GM10266 (cell line): Measurements from ENCODE around the gene PCYT2.

Experiments used
- DNase-seq: peaks from one replicate; pipeline ENCODE4 v3.0.0; 2012; ENCODE audit errors: extremely low spot score
- TF ChIP-seq, protein P1 (sequence below): IDR thresholded peaks from 2 replicates; pipeline ENCODE4 v1.5.1; 2012; ENCODE audit warnings: mild to moderate bottlenecking, low read depth; ENCODE audit not compliant: control insufficient read depth, insufficient read depth; ENCODE audit errors: missing control alignments

PCYT2 gene

DNA sequence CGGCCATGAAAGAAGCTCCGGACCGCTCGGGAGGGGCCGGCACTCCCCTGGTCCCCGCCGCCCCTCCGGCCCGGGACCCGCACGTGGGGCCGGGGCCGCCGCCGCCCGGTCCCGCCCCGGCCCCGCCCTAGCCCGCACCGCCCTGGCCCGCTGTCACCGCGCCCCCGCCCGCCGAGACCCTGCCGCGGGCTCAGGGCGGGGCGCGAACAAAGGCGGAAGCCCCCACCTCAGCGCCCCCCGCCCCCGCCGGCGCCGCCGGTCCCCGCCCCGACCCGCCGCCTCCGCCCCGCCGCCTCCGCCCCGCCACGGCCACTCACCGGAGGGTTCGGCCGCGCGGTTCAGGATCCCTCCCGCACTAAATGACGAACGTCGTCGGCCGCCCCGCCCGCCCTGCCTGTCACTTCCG is 40.2 kb downstream of the PCYT2 start, which contains the start of gene ARHGDIA:
ARHGDIA (minus strand) TSS at position 357 of the 406 bp plus-strand sequence. CDS start 1,407 bp downstream, outside the sequence.
- no peak for DNase-seq
- TF ChIP-seq, protein P1, sequence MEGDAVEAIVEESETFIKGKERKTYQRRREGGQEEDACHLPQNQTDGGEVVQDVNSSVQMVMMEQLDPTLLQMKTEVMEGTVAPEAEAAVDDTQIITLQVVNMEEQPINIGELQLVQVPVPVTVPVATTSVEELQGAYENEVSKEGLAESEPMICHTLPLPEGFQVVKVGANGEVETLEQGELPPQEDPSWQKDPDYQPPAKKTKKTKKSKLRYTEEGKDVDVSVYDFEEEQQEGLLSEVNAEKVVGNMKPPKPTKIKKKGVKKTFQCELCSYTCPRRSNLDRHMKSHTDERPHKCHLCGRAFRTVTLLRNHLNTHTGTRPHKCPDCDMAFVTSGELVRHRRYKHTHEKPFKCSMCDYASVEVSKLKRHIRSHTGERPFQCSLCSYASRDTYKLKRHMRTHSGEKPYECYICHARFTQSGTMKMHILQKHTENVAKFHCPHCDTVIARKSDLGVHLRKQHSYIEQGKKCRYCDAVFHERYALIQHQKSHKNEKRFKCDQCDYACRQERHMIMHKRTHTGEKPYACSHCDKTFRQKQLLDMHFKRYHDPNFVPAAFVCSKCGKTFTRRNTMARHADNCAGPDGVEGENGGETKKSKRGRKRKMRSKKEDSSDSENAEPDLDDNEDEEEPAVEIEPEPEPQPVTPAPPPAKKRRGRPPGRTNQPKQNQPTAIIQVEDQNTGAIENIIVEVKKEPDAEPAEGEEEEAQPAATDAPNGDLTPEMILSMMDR: no peak

DNA sequence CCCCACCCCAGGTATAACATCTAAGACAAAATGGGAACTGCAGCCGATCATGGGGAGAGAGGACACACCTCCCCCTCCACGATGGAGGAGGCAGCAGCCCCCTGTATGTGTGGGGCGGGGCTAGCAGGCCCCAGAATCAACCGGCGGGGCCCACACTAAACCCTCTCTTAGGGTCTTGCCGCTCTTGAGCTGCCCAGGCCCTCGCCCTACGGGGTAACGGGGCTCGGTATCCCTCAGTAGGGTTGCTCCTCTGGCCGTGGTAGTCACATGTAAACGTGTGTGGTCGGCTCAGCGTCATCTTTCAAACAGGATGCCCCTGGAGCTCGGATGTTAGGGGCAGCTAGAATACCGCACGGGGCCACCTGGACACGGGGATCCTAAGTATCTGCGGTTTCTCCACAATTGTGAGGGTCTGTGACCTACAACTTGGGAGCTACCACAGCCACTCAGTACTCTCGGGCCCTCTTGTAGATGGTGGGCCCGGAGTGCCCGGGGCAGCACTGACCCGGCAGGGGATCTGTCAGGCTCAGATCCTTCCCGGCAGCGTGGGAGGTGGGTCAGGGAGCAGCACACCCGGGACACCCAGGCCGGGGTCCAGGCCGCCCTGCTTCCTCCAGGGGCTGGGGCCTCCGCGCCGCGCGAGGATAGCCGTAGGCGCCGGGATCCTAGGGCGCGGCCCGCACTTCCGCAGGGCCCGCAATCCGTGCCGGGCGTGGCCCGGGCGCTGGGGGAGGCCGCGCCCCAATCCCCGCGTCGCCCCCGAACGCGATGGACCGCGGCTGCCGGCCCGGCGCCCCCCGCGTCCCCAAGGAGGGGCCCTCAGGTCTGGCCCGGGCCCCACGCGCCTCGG is 40.8 kb downstream of the PCYT2 start:
- TF ChIP-seq, protein P1: no peak
- peak; percentile 66 for DNase-seq

DNA sequence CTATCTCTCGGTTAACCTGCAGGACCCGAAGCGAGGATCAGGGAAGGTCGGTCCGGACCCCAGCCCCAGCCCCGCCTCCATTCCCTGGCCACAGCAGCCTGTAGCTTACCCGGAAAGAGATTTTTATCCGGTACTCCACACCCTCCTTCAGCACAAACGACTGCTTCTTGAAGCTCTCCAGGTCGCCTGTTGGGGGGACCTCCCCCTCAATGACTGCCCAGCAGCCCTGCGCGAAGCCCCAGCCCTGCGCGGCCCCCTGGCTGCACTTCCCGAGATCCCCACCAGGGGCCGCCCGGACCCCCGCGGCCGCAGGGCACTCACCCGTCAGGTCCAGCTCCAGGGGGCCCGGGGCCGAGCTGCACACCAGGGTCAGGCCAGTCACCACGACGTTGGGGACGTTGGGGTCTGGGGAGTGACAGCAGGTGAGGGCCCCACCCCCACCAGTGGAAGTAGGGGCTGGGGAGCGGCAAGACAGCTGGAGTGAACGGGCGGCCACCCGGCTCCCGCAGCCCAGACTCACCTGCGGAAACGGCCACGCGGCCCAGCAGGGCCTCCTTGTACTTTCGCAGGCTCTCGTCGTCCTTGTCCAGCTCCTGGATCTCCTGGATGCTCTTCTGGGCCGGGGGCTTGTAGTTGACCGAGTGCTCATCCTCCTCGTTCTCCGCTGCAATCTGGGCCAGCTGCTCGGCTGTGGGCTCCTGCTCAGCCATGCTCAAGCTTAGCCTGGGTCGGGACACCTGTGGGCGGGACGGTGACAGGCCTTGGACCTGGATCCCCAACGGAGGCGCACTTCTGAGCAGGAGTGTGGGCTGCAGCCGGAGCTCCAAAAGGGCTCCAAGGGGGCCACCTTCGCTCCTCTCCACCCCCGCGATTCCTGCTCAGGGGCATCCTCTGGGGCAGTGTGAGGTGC is 41.7 kb downstream of the PCYT2 start:
- peak; percentile 79 for DNase-seq
- TF ChIP-seq, protein P1: peak; percentile 76

DNA sequence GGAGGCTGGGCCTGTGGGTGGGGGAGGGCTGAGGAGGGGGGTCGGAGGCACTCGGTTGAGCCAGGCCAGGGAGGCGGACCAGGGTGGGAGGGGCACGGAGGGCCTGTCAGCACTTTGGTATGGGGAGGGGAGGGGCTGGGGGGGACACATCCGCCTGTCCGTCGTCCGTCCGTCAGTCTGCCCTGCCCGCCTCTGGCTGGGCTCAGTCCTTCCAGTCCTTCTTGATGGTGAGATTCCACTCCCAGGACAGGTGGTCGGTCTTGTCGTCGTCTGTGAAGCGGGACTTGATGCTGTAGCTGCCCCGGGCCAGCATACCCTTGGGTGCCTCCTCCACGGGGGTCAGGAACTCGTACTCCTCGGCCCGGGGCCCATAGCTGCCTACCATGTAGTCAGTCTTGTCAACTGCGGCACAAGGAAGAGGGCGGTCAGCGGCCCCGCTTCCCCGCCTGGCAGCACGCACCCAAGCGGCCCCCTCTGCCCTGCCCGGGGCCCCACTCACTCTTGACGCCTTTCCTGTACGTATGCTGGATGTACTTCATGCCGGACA is 42.5 kb downstream of the PCYT2 start:
- TF ChIP-seq, protein P1: no peak
- DNase-seq: no peak

DNA sequence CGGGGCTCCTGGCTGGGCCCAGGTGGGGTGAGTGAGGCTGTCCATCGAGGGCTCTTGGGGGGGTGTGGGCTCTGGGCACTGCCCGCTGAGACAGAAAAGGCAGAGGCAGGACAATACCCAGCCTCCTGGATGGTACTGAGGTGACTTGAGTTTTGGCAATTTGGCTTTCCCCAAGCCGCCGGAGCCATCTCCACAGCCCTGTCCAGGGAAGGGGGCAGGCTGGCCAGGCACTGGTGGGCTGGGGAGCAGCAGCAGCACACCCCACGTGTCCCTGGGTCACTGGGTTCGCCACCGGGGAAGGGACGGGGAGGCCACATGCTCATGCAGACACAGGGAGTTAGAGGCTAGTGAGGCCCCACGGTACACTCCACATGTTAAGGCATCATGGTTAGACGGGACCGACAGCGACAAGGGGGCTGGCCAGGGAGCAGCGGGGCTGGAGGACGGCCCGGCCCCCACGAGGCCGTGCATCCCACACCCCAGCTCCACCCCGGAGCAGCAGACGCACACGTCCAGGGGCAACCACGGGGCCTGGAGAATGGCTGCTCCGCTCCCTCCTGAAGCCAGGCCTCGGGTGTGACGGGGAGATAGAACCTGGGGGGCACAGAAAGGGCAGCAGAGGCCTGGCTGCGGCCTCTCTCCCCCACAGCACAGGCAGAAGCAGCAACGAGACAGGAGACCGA is 43.1 kb downstream of the PCYT2 start:
- no peak for DNase-seq
- TF ChIP-seq, protein P1: no peak

DNA sequence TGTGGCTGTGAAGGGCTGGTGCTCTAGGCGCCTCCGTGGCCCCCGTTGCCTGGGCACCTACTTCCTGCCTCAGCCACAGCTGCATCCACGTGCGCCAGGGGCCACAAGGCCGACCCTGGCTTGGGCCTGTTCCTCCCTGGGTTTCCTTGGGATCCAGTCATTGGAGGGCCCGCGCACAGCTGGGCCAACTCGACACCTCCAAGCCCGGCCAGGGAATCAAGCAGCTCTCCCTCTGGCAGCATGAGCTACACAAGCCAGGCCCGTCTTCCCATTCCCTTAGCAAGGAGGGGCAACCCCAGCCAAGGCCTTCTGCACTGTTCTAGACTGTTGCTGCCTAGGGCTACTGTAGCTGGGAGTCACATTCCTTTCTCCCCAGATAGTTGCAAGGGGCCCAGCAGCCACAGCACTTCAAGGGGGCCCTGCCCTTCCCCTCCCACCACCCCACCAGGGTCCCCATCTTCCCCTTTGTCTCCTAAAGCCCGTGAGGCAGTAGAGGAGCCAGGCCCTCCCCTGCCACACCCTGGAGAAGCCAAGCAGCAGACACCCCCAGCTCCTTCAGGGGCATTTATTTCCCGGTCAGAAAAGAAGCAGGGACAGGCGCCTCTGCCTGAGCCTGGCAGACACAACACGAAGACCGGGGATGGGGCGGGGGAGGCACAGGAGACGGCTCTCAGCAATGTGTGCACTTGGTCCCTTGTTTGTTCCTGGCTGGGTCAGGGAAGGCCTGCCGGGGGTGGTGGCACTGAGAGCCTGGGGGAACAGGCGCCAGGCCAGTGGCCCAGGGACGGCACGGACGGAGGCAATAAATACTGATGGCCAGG is 43.8 kb downstream of the PCYT2 start:
- DNase-seq: no peak
- TF ChIP-seq, protein P1: no peak
